GM18526 (cell line): ENCODE results near the gene ZNF521.

Experiments used
- POLR2A ChIP-seq: IDR thresholded peaks from 3 replicates; pipeline ENCODE4 v1.6.1; 2011; ENCODE audit not compliant: insufficient read length; ENCODE audit errors: extremely low read depth

ZNF521 gene

DNA sequence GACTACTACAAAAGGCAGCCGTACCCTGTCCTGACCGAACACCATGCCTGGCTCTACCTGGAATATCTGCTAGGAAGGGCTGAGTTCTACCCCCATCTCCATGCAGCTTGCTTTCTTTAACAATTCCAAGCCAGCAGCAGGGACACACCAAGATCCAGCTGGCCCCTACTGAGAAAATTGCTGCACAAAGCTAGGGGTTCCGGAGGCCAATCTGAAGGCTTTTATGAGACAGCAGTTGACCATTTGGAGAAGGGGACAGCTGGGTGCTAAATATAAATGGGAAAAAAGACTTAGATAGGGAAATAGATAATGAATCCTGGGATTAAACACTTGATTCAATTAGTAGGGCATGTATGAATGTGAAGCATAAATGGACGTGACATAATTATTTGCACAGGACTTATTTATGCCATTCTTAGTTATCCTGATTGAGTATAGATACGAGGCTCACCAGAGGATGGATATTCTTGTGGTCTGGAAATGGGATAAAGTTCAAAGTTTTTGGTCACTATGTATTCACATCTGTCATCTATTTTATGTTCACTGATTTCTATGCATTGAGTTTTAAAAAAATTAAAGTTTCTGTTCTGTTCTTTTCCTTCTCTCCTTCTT, 204.0 kb downstream of the ZNF521 start:
- TF ChIP-seq POLR2A = no peak

DNA sequence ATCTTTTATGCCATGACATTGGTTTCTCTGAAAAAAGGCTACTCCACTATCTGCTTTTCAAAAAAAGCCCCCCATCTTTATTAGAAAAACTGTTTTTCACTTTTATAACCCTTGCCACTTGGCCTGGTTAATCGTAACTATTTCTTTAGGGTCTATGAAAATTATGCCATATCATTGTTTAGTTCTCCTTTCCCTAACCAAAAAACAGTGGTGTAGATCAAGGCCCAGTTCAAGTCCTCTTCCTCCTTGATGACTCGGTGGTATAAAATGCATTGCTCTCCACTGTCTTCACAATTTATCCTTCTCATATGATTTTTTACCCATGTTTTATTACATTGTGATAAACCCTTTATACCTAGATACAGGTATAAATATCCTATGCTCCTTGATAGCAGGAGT, 205.5 kb downstream of the ZNF521 start:
- no peak for TF ChIP-seq POLR2A

DNA sequence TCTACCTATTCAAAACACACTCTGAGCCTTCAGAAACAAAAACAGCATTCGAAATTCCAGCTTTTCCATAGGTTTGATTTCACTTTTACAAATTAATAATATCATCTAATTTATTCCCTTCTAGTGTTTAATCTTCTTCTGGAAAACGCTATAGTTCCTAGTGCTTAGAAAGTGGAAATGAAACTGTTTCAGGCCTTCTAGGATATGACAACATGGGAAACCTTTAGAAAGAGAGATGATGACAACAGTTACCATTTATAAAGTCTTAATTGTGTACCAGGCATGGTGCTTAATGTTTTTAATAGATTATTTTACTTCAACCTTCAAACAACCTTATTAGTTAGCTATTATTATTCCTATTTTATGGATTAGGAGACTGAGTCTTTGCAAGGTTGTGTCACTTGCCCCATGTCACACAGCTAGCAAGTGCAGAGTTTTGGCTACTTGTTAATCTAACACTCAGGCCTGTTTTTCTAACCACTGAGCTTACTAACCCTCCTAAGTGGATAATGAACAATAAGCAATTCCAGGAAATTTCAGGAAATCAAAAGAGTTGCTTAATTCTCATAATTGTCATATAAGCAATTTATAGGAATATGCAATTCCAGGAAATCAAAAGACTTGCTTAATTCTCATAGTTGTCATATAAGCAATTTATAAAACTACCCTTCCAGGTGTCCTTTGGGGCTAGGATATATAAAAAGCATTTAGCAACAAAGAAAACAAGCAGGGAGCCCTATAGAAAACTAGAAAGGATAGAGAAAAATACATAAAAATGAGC, 206.0 kb downstream of the ZNF521 start:
- no peak for TF ChIP-seq POLR2A

DNA sequence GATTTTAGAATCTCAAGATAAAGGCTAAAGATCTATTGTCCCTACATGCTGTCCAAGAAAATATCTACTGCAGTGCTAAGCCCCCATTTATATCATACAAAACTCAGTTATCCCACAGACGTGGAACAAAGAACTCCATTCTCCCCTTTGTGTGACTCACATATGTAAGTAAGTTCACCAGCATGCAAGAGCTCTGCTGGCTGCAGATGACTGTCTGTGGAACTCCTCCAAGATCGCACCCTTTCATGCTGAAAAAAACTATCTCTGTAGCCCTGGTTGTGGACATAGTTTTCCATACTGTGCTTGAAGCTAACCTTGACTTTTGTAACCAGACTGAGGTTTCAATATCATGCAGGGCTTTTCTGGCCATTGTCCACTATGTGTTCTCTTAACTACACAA, 207.1 kb downstream of the ZNF521 start:
- no peak for TF ChIP-seq POLR2A

DNA sequence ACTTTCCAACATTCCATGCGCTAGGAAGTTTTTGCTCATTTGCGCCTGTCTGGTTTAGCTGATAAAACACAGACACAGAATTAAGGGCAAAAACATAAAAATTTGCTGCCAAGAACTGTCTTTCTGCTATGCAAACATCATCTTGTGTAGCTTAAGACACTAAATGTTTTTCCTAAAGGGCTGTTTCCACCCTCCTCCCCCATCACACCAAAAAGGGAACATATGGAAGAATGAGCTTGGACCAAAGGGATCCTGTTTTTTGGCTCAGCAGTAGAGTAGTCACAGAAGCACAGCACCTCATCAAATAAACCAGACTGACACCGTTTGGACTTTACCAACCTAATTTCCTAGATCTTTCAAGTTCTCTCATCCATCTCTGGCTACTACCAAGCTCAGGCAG, 210.1 kb downstream of the ZNF521 start:
- TF ChIP-seq POLR2A = no peak

DNA sequence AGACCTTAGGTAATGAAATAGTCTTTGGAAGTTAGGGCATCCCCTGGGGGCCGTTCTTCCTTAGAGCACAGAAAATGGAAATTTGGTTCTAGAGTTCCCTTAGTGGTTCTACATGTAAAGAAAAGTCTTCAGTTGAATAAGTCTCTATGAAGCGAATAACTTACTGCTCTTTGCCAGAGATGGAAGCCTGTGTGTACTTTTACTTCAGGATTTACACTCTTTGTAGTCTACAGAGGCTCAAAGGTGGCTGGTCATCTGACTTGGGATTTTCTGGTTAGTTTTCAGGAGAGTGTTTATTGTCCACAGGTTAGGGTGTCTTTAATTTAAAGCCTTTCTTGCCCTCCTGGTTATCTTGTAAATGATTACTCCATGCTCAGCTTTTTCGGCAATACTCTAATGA, 210.6 kb downstream of the ZNF521 start:
- TF ChIP-seq POLR2A = no peak

DNA sequence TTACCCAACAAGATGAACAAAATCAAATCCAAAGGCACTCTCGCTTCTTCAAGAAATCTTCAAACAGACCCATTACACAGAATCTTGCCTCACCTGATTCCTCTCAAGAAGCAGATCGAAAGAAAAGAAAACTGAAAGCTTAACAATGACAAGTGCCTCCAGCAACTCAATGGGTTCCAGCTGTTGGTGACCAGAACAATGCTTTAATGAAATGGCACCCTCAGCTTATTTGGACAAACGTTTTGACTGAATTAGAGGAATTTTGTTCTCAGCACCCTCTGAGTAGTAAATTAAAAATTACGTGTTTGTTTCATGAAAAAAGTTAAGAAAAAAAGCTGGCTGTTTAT, 211.0 kb downstream of the ZNF521 start:
- TF ChIP-seq POLR2A = no peak

DNA sequence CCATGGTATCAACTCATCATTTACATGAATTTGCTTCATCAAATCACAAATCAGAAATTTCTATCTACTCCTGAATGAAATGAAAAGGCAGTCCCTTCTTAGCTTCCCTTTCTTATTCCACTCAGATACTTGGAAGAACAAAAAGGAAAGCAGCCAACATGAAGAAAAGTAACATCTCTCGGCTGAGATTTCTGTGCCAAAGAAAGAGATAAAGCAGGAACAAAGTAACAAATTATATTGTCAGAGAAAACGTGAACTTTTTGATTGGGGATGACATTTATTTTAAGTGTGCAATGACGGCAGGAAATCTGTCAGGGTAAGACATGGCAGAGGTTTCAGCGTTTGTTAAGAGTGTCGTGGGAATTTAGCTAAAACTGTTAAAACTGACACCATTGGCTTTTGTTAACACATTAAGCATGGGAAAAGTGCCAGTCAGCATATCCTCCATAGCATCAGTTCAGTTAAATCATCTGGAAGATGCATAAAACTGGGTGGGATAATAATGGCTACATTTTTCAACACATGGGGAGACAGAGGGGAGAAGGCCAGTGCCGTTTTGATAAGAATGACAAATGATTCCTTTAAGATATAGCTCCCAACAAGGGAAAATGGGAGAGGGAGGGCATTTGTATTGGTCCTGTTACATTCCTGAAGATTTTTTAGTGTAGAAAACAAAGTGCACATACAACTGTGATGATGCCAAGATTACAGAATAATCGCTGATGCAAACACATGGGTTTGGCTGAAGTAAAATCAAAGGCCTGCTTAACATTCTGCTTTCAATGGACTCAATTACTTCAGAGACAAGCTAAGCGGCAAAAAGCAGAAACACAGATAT, 211.6 kb downstream of the ZNF521 start:
- TF ChIP-seq POLR2A = no peak

DNA sequence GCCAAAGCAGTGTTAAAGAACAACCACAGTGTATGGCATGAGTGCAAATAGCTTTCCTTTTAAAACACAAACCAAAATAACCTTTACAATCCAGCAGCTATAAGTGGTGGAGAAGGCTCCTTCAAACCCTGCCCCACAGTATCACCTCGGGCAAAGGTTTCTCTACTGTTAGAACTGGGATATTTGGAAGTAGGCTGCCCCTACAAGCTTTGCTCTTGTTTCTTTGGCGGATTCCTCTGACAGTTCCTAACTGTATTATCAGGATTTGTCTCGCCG, 214.8 kb downstream of the ZNF521 start:
- no peak for TF ChIP-seq POLR2A

DNA sequence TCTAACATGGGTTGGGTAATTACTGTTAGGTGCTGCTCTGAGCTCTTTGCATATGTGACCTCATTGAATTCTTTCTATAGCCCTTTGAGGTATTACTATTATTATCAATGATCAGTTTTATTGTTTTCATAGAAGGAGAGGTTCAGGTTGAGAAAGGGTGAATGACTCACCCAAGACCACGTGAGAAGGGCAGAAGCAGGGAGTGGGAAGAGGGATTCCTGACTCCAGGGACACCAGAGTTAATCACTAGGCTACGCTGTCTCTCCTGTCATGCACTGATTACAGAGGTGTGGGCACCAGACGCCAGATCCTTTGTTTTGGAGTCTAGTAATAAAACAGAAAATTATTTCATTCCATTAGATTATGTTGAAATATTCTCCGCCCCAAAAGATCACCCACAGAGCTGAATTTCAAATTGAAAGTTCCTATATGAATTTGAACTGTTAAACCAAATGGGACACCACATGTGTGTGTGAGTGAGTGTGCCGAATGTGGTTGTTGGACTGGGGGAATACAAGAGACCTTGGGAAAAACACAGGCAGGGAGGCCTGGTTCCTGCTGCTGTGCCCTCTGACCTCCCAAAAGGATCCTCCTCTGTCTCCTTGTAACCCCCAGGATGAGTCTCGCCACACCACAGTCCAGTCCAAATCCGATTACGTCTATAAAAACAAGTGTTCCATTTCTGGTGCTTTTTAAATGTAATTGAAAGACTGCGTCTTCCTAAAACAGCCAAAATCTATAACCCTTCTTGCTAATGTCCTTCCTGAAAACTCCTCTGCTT, 215.4 kb downstream of the ZNF521 start:
- no peak for TF ChIP-seq POLR2A

DNA sequence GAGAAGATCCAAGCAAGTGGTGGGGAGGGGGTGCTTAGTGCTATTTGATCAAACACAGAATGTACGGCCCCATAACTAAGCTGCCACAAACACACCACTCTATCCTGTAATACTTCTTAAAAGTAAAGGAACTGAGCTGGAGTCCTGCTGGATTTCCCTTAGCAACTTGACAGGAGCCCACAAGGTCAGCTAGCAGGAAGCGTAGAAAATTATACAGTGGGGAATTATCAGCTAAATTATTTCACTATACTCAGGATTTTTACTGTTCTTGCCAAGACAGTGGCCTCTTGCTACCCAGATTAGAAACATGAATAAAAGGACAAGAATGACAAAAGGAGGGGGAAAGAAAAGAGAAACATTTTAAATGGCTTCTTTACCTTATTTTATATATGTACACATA, 217.1 kb downstream of the ZNF521 start:
- TF ChIP-seq POLR2A = no peak

DNA sequence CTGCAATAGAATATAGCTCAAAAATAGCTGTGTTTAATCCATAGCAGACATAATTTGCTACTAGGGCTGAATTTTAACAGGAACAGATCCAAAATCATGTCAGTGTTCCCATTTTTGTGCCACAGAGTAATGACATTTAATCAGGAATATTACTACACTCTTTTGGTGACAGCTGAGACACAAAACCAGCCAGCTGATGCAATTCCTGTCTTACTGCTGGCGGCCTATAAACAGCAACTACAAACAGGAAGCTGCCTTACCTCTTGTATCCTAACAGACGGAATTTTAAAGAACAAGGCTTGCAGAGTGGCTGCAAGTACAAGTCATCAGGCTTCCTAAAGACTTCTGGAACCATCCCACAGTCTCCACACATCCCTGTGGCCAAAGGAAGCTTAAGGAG, 218.1 kb downstream of the ZNF521 start:
- TF ChIP-seq POLR2A = no peak

DNA sequence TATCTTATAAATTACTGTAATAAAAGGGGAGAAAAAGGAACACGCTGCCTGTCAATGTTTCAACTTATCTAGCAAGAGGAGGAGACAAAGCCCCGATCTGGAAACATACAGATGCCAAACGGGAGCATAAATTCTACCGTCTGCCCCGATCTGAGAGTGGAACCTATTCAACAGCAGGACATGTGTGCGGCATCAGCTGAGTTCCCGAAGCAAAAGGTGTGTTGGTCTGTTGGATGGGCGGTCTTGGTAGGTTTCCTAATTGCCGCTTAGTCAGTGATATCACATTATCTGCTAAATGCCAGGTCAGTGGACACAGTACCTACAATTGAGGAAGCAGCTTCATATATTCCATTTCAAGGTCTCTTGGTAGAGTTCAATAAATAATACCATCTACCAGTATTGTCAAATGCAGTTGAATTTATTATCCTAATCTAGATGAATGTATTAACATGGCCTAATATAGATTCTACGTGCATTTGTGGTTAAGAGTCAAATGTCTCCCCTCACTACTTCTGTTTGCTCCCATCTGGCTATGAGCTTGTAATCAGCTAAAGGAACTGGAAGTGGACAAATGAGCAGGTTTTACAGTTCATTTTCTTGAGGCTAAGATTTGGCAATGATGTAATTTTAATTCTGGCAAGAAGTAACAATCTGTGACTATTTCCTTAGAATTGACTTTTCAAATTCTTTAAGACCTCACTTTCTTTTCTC, 219.0 kb downstream of the ZNF521 start:
- TF ChIP-seq POLR2A = no peak

DNA sequence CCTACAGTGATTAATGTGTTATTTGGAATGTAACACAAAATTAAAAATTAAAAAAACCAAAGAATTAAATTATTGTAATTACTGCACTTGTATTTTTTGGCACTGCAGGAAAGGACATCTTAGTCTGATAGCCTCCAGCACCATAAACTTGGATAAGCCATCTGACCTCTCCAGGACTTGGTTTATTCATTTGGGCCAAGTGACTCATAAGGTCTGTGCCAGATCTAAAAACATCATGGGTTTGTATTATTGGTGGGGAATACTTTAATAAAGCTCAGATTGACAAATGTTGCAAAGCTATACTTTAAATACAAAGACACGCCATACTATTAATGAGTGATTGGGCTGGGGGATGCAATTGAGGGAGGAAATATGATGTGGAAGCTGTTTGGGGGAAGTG, 225.2 kb downstream of the ZNF521 start:
- no peak for TF ChIP-seq POLR2A

DNA sequence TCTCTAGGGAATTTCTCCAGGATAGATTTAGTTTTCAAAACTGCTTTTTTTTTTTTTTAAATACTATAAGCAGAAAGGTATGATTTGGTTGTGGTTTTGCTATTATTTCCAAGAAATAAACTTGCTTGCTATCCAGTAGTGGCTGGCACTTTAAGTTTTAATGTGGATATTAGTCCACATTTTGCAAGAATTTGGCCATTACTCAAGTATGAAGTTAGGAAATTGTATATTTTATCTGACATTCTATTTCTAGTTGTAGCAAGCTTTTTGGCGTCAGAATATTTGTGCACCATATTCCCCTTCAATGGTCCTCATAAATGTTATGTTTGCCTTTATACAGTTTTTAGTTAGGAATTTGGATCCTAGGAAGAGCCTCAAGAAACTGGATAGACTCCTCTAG, 226.3 kb downstream of the ZNF521 start:
- no peak for TF ChIP-seq POLR2A

DNA sequence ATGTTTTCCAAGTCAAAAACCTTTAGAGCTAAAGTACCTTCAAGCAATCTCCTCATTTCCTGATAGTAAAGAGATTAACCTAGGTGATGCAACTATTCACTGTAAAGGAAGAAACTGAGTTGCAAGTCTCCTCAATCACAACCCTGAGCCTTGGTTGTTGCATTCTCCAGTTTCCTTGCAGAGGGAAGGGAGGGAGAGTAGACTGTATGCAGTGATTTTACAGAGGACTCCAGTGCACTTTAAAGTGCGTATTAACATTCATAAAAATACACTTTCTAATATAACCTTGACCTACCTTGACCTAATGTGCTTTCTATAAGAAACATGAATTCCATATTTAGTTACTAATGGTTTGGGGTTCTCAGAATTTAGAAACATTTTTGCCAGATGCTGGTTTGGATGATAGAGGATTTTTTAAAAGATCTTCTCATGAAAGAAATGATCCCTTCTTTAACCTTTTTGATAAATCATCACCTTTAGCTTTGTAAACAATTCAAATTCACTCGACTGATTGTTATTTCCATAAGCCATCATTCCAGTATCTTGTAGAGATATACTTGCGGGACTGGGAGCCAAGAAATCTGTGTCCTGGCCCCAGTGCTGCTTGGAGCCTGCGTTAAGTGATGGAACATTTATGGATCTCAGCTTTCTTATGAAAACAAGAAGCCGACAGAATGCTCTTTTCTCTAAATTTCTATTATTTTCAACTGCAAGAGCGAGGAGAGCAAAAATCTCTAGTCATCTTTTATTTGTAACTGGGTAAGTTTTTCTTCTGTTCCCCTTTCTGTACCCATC, 228.3 kb downstream of the ZNF521 start:
- TF ChIP-seq POLR2A = no peak
